Nephron progenitor cell (in vitro differentiated cells): ENCODE results near the gene ATP6V0E1.

Source experiments
- DNase-seq: peaks from one replicate; pipeline ENCODE4 v3.0.0; 2021
- H3K27ac Mint-ChIP-seq: 2 replicates; pipeline ENCODE4 v1.8.0; 2021; ENCODE audit warnings: mild to moderate bottlenecking, moderate library complexity, mixed read lengths
- H3K27me3 Mint-ChIP-seq: 2 replicates; pipeline ENCODE4 v1.8.0; 2021; ENCODE audit warnings: mild to moderate bottlenecking, low read depth, mixed read lengths; ENCODE audit not compliant: poor library complexity
- H3K36me3 Mint-ChIP-seq: 2 replicates; pipeline ENCODE4 v1.8.0; 2021; ENCODE audit warnings: low read depth, mixed read lengths
- H3K4me1 Mint-ChIP-seq: 2 replicates; pipeline ENCODE4 v1.8.0; 2021; ENCODE audit warnings: mixed read lengths
- H3K4me3 Mint-ChIP-seq: 2 replicates; pipeline ENCODE4 v1.8.0; 2021; ENCODE audit warnings: mild to moderate bottlenecking, moderate library complexity, mixed read lengths
- H3K9me3 Mint-ChIP-seq: 2 replicates; pipeline ENCODE4 v1.8.0; 2021; ENCODE audit warnings: mild to moderate bottlenecking, moderate library complexity, mixed read lengths
- TF ChIP-seq, protein P1 (sequence below): fragments of 200-600 bp; sonication (generic); IDR thresholded peaks from 2 replicates; pipeline ENCODE4 v1.5.0; 2021; ENCODE audit warnings: antibody characterized with exemption

Gene ATP6V0E1

DNA sequence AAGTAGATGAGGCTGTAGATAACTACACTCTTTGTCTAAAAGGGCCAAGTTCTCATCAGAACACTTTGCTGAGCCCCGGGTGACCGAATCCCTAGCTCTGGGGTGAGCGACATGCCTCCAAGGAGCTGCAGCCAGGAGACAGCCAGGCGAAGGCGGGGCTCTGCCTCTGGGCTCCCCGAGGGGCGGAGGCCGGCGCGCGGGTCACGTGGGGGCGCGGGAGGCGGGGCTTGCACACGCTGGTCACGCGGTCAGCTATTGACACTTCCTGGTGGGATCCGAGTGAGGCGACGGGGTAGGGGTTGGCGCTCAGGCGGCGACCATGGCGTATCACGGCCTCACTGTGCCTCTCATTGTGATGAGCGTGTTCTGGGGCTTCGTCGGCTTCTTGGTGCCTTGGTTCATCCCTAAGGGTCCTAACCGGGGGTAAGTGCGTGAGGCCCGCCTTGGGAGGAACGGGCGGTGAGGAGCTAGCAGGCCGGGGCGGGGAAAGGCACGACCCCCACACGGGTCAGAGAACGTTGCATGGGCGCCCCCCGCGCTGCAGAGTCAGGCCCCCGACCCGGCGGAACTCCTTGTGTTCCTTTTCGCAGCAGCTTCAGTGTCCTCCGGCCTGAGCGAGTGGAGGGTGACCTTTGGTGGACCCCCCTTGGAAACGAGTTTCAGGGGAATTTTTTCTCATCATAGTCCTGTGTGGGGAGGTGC is at the start of gene ATP6V0E1:
Gene ATP6V0E1, plus strand, starts transcription at position 230 of the 702 bp plus-strand sequence. Its CDS starts 90 bp downstream, at position 320.
- Mint-ChIP-seq H3K27me3 (peaks cover 21% of the 10 kb centered on the region), H3K4me3 (peak within 1 kb of the TSS; percentile 97), H3K9me3 (no peaks in the 10 kb centered on the region), H3K27ac (peak within 1 kb of the TSS; percentile 99), H3K36me3 (peaks cover 19% of the 10 kb centered on the region), H3K4me1 (peaks cover 24% of the 10 kb centered on the region)
- peak; percentile 99 for DNase-seq
- TF ChIP-seq, protein P1, sequence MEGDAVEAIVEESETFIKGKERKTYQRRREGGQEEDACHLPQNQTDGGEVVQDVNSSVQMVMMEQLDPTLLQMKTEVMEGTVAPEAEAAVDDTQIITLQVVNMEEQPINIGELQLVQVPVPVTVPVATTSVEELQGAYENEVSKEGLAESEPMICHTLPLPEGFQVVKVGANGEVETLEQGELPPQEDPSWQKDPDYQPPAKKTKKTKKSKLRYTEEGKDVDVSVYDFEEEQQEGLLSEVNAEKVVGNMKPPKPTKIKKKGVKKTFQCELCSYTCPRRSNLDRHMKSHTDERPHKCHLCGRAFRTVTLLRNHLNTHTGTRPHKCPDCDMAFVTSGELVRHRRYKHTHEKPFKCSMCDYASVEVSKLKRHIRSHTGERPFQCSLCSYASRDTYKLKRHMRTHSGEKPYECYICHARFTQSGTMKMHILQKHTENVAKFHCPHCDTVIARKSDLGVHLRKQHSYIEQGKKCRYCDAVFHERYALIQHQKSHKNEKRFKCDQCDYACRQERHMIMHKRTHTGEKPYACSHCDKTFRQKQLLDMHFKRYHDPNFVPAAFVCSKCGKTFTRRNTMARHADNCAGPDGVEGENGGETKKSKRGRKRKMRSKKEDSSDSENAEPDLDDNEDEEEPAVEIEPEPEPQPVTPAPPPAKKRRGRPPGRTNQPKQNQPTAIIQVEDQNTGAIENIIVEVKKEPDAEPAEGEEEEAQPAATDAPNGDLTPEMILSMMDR = no peak

DNA sequence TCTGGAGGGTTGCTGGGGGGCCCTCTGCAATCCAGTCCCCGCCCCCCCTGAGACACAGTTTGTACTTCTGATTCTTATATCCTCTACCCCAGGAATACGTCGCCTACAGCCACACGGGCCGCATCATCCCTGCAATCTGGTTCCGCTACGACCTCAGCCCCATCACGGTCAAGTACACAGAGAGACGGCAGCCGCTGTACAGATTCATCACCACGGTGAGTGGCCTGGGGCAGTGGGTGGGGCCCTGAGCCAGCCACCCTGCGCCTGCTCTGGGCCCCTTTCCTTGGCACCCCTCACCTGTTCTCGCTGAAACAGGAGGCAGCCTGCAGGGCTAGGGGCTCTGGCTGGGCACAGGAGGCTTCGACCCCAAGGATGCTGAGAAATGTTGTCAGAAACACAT is 48.5 kb upstream of the ATP6V0E1 start:
- TF ChIP-seq, protein P1 = no peak
- H3K27ac Mint-ChIP-seq = no peak overlapping the region
- H3K36me3 Mint-ChIP-seq = peaks cover 35% of the 10 kb centered on the region
- no peaks in the 10 kb centered on the region for H3K27me3 Mint-ChIP-seq
- no peaks in the 10 kb centered on the region for H3K9me3 Mint-ChIP-seq
- H3K4me3 Mint-ChIP-seq = no peak overlapping the region
- no peak for DNase-seq
- peaks cover 27% of the 10 kb centered on the region for H3K4me1 Mint-ChIP-seq

DNA sequence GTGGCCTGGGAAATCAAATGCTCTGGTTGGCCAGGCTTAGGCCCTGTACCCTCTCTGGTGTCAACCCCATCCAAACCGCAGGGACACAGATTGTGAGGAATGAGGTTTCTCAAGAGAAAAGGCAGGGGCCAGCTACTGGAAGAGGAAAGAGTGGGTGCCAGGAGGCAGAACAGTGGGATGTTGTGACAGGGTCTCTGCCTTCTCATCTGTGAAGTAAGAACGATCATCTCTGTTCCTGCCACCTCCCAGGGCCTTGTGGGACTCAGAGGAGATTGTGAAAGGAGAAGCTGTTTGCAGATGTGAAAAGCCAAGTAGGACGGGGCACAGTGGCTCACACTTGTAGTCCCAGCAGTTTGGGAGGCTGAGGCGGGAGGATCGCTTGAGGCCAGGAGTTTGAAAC is 47.2 kb upstream of the ATP6V0E1 start:
- Mint-ChIP-seq H3K4me3 (no peak overlapping the region), H3K4me1 (peaks cover 26% of the 10 kb centered on the region), H3K27ac (no peak overlapping the region), H3K27me3 (no peaks in the 10 kb centered on the region), H3K9me3 (no peaks in the 10 kb centered on the region), H3K36me3 (peaks cover 38% of the 10 kb centered on the region)
- DNase-seq = no peak
- TF ChIP-seq, protein P1 = no peak

DNA sequence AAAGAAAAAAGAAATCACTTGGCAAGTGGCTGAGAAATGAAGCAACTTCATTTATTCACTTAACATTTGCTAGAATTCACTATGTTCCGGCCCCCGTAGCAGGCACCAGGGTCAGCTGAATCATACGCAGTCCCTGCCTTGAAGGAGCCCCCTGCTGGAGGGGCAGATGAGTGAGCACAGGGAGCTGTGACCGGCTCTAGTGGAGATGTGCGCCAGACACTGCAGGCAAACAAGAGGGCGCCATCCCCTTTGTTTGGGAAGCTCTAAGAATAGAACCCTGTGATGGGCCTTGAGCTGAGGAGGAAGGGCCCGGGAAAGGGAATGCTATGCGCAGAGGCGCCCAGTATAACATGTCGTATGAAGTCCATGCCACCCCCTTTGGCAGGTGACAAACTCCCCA is 44.5 kb upstream of the ATP6V0E1 start:
- no peaks in the 10 kb centered on the region for H3K27me3 Mint-ChIP-seq
- H3K27ac Mint-ChIP-seq = no peak overlapping the region
- H3K4me1 Mint-ChIP-seq = peaks cover 43% of the 10 kb centered on the region
- H3K4me3 Mint-ChIP-seq = no peak overlapping the region
- DNase-seq = no peak
- peaks cover 47% of the 10 kb centered on the region for H3K36me3 Mint-ChIP-seq
- no peaks in the 10 kb centered on the region for H3K9me3 Mint-ChIP-seq
- TF ChIP-seq, protein P1 = peak; percentile 28

DNA sequence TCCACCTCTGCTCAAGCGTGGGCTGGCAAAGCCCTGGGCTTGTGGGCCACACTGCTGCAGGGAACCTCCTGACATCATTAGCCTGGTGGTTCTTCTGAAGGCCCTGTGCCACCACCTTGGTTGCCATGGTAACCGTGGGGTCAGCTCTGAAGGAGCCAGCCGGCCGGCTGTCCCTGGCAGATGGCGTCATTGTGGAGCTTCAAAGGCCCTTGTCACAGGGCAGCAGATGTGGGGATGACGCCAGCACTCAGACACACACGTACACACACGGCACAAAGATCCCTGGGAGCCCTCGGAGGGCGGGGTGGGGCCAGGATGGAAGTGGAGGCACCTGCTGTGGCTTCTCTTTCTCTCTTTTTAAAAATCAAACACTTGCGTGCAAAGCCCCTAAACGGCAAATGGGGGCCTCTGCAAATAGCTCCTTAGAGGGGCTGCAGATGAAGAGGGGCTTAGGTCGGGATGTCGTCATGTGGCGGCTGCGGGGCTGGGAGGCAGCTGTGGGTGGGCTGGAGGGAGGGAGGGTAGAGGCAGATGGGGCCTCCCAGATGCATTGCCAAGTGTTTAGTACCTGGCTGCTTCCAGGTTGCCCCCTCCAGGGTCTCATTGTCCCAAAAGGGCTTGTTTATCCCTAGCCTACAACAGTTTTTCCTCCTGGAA is 43.8 kb upstream of the ATP6V0E1 start:
- peaks cover 48% of the 10 kb centered on the region for H3K36me3 Mint-ChIP-seq
- no peak overlapping the region for H3K27ac Mint-ChIP-seq
- peaks cover 48% of the 10 kb centered on the region for H3K4me1 Mint-ChIP-seq
- peak; percentile 42 for DNase-seq
- TF ChIP-seq, protein P1 = no peak
- H3K9me3 Mint-ChIP-seq = no peaks in the 10 kb centered on the region
- H3K4me3 Mint-ChIP-seq = no peak overlapping the region
- no peaks in the 10 kb centered on the region for H3K27me3 Mint-ChIP-seq
